Hindlimb muscle (tissue), 1 donor: ENCODE results near the gene NKPD1. TPM values are rescaled to one million over a fixed set of nuclear protein-coding genes. Genes with fewer than 3 reads are reported as not detected.

Source experiments
- DNase-seq: peaks from one replicate; pipeline ENCODE4 v3.0.0-alpha.2; 2013
- polyA plus RNA-seq: library from polyadenylated mRNA; unstranded; fragments of 120-200 nt; gene quantifications from one replicate; pipeline ENCODE4 v1.2.1, GENCODE V29; 2013; ENCODE audit not compliant: insufficient read length

NKPD1 gene
- polyA plus RNA-seq, 1 donor: 0.21 TPM

DNA sequence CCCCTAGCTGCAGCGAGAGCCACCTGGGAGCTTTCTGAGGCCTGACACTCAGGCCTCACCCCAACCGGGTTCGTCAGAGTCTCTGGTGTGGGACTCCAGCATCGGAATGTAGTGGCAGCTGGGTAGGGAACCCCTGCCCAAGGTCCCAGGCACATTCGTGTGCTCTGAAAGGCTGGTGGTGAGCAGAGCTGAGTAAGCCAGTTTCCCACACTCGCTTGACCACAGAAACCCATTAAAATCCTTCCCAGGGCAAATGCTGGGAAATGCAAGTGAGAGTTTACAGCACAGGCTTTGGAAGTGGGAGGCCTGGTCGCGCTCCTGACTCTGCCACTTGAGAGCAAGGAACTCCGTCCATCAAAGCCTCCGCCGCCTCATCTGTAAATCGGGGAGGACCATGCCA lies 13.0 kb upstream of the NKPD1 start:
- DNase-seq: no peak

DNA sequence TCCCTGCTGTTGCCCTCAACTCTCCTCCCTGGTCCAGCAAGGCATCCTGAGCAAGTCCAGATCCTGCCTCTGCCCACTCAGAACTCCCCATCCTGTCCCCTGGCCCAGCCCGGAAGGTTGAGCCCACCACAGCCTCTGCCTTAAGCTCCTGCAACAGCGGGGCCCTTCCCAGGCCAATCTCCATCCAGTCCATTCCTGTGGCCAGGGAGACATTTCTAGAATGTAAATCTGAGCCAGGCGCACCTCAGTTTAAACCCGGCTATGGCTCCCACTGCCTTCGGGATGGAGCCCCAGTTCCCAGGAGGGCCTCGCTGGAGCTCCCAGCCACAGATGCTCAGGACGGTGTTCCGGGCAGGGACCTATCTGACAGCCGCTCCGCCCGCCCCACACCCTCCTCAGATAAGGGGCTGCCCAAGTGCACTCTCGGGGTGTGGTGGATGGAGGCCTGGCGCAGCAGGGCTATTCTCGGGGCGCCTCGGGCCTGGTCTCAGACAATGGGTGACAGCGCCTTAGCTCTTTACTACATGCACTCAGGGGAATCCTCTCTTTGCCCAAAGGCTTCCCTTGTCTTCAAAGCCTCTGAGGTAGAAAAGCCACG lies 11.9 kb upstream of the NKPD1 start:
- no peak for DNase-seq

DNA sequence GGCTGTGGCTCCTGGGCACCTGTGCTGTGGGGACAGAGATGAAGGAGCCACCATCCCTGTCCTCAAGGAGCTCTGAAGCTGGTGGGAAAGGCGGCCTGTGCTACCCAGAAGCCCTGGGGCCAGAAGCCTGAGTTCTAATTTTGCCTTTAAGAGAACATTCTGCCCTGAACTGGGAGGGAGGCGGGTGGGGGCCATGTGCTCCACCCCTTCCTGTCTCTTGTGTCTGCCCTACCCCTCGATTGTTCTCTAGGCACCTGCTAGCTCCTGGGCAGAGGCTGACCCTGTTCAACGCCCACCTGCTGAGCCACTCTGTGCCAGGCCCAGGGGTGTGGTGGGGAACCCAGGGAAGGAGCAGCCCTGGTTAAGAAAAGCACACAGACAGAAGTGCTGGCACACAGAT lies 11.4 kb upstream of the NKPD1 start:
- DNase-seq: no peak

DNA sequence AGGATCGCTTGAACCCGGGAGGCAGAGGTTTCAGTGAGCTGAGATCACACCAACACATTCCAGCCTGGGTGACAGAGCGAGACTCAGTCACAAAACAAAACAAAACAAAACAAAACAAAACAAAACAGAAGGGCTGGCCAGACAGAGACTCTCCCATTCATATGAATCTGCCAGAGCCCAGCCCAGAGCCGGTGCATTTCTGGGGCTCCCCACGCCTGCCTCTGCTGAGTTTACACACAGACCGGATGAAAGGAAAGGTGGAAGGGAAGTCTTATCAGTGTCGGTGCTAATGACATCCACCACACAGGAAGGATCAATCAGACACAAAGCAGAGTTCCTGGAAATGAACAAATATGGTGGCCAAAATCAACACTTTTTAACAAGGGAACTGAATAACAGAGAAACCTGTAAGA lies 10.4 kb upstream of the NKPD1 start:
- DNase-seq: no peak

DNA sequence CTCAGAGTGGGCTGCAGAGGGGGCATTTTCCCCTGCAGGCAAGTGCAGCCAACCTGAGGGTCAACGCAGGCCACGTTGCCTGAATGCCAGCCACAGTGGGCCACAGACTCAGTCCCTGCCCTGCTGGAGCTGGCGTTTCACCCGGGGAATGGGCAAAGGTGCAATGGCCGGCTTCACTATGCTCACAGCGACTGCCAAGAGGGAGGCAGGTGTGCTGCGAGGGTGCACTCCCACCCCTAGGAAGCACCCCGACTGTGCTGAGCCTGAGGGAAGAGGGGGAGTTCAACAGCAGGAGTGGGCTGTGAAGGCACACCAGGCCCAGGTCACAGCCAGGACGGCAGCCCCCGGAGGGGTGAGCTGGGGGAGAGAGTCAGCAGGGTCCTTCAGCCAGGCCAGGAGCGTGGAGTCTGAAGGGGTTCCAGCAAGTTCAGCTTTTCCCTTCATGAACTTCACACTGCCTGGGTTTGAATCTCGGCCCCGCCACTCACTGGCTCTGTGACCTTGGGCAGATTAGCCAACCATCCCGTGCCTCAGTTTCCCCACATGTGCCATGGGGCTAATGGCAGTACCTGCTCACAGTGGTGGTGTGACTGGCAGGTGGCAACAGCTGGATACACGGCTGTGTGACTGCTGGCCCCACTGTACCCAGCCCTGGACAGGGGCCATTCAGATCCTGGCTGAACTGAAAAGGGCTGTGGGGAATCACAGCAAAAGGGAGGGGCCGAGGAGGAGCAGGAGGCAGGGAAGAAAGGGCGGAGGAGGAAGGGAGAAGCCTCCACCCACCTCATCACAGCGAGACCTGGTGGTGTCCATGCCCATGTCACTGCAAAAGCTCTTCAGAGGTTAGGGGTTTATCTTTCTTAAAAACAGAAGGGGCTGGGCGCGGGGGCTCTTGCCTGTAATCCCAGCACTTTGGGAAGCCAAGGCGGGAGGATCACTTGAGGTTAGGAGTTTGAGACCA lies 9.6 kb upstream of the NKPD1 start:
- no peak for DNase-seq

DNA sequence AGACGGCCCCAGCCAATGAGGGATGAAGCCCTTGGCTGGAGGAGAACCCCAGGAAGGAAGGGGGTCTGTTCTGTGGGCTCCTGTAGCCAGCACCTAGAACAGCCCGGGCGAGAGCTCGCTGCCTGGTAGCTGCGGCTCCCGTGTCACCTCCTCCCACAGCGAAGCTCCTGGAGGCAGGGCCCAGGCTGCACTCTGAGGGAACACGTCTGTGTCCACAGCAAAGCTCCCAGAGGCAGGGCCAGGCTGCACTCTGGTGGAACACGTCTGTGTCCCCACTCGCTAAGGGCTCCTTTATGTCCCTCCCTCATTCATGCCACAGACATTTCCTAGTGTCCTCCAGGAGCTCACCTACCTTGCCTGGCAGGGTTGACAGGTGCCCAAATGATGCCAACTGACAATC lies 8.8 kb upstream of the NKPD1 start:
- no peak for DNase-seq

DNA sequence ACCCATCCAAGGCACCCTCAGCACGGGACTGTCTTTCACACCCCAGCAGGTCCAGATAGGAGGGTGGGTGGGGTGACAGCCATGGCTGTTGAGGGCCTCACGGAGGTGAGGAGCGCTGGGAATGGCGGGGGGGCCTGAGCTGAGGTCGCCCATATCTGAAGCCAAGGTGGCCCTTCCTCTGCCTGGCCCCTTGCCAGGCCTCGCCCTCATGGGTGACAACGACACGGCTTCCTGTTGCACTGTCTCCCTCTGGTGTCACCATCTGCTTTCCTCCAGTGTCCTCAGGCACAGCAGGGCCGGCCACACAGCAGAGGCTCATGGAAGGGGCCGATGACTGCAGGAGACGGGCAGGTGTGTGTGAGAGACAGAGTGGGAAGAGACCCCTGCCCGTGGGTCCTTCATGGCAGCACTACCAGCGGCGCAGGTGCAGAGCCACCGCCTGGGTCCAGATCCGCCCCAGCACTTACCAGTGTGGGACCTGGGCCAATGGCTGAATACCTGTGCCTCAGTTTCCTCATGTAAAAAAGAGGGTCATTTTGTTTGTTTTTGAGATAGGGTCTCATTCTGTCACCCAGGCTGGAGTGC lies 8.1 kb upstream of the NKPD1 start:
- no peak for DNase-seq

DNA sequence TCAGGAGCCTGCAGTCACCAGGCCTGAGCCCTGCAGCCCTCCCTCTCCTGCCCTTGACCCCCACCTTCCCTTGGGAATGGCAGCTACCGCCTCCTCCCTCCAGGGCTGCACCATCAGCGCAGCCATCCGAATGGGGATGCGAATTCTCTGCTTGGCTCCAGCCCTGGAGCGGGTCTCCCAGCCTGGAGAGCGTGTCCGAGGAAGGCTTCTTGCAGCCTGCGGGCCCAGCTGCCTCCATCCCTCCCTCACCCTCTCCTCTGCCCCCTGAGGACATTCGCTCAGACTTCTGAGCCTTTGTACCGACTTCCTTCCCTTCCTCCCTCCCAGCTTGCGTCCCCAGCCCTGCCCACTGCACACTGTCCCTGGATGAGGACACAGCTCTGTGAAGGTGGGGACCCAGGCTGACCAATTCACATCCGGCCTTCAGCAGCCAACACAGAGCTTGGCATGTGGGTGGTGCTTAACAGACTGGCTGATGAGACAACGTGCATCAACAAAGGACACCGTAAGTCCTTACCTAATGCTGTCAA lies 6.0 kb upstream of the NKPD1 start:
- no peak for DNase-seq

DNA sequence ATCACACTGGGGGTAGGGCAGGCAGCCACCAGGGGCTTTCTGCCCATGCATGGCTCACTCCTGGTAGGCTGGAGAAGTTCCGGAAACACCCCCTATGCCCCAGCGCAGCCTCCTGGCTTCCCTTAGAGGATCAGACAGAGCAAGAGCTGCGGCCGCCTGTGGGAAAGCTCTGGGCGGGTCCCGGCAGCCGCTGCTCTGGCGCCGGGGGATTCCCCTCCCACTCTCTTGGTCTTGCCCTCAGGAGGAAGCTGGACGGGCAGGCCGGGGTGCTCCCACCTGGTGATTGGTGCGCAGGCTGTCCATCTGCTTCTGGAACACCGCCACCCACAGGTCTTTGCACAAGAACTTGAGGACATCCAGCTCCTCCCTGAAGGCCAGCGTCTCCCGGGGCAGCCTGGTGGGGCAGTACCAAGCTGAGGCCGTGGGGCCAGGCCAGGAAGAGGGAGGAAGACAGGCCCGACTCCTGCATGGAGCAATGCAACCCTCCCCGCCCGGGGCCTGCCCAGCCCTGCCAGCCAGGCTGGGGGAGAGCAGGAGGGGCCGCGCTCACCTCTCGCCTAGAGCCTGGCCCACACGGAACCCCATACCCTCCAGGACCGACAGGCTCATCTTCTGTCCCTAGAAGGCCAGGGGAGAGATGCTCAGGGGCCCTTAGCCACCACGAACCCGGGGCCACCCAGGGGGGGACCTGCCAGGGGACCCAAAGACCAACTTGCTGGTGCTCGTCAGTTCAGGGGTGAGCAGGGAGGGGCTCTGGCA lies 4.0 kb upstream of the NKPD1 start:
- no peak for DNase-seq

DNA sequence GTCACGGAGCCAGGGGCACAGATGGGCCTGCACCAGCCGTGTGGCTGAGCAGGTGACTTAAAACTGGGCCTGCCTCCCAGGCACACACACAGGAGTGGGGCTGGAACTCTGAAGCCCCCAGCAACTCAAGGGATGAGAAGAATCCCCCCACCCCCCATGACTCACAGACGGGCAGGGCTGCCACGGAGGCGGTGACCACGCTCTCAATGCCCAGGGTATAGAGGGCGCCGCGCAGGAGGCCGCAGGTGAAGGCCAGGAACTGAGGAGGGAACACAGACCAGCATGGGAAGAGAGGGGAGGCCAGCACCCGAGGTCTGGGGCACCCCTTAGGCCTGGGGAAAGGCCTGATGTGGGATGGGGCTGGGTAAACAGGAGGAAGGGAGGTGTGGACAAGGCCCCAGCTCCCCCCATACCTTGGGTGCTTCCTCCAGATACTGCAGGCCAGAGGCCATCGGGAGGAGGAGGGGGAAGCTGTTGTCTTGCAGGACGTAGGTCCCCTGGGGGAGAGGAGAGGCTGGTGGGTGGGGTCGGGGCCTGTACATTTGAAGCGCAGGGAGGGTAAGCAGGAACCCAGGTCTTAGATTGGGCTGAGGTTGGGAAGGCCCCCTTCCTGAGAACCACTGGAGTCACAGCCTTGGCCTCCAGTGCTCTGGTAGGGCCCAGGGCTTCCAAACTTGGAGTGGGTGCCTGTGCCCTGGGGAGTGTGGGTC lies 3.1 kb upstream of the NKPD1 start:
- DNase-seq: no peak

DNA sequence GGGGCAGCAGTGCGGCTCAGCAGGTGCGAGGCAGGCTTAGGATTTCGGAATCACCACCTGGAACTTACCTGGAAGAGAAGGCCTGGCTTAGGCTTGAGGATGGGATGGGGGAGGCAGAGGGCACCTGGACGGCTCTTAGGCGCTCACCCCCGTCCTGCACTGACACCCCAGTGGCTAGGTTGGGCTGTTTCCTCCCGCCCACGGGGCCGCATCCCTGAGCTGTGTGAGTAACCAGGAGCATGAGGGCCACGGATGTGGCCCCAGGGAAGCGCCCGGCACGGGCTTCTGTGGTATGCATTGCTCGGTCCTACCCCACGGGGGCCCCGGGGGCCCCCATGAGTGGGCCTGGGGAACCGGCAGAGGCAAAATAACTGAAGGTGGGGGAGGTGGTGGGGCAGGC lies 2.4 kb upstream of the NKPD1 start:
- no peak for DNase-seq

DNA sequence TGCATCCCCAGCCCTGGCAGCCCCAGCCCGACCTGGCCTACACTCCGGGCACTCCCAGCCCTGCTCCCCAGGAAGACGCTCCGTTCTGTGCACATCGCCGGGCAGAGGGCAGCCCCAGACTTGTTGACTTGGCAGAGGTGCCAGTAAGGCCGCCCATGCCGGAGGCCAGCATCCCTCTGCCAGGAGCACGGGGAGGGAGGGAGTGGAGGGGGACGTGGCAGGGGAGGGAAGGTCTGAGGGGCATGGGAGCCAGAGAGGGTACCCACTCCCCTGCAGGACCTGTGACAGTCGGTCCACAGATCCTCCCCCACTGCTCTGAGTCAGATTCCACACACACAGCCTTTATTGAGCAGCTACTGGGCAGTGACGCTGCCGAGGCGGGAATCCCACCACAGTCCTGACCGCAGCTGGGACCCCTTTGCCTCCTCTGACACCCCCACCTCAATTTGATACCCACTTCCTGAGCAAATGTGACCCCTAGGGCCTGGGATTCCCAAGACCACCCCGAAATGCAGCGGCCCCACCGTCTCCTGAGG lies 1.9 kb upstream of the NKPD1 start:
- DNase-seq: no peak

DNA sequence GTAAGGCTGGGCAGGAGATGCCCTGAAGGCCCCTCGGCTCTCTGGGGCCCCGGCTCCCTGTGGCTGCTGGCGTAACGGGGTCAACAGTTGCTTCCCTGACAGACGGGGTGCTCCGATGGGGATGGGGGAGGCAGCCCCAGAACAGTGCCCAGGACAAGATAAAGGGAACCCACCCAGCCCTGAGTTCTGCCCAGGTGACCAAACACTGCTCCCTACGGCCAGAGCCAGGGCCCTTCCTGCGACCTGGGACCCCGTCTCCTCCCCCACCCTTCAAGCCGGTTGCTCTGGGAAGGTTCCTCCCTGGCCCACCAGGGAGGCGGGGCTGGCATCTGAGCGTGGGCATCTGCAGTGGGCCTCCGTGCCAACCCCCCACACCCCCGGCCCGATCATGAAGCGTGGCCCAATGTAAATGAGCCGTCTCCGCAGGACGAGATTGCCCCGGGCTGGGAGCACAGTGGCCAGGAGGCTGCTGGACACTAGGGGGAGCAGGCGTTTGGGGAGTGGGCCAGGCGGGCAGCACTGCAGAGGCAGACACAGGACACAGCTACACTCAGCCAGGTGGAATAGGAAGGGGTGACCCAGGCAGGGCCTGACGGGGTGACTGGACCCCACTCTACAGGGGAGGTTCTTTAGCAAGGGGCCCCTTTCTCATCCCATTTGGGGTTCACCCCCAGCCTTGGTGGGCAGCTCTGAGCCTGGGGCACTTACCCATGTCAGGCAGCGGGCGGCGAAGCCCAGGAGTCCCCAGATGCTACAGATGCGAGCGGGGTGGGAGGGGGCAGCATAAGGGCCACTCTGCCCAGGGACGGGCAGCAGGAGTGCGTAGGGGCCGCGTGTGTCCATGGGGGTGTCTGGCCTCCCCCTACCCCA lies 1.2 kb upstream of the NKPD1 start:
- no peak for DNase-seq

DNA sequence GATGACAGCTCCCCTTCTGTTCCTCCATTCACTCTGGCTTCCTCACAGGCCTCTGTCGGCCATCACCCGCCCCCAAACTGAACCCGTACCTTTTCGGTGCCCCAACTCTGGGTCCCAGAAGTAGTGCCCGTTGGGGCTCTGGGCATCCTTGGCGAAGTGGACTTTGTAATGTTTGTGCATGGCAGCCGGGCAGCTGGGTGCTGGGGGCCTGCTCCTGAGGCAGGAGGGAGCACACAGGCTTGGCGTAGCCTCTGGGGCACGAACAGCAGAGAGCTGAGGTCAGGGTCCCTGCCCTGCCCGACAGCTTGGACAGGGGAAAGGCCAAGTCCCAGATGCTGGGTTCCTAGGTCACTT lies 834 bp downstream of the NKPD1 start:
- no peak for DNase-seq

DNA sequence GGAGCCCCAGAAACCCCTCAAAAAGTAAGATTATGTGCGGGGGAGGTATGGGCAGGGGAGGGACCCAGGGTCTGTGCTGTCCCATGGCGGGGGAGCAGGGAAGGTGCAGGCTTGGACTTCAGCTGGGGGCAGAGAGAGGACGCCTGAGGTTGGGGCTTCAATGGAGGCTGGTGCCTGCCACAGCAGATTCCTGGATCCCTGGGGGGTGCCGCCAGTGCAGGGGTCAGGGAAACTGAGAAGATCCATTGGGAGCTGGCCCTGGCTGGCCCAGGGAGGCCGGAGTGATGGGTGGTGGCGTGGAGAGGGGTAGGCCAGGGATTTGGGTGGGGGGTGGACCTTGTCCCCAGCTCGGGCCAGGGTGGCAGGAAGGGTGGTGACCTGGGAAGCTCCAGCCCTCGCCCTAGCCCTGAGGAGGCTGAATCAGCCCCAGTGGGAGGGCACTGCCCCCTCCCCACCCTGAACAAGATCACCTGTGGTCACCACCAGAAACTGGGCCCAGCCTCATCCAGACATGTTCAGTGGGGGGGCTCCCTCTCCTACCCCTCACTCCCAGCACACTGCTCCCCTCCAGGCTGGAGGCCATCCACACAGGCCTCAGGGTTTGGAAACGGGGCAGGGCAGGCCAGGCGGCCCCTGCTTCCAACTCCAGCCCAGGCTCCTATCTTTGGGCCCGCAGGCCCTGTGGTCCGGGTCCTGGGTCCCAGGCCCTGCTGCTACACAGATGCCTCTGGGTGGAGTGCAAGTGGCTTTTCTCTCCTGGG lies 1.4 kb downstream of the NKPD1 start:
- DNase-seq: no peak

DNA sequence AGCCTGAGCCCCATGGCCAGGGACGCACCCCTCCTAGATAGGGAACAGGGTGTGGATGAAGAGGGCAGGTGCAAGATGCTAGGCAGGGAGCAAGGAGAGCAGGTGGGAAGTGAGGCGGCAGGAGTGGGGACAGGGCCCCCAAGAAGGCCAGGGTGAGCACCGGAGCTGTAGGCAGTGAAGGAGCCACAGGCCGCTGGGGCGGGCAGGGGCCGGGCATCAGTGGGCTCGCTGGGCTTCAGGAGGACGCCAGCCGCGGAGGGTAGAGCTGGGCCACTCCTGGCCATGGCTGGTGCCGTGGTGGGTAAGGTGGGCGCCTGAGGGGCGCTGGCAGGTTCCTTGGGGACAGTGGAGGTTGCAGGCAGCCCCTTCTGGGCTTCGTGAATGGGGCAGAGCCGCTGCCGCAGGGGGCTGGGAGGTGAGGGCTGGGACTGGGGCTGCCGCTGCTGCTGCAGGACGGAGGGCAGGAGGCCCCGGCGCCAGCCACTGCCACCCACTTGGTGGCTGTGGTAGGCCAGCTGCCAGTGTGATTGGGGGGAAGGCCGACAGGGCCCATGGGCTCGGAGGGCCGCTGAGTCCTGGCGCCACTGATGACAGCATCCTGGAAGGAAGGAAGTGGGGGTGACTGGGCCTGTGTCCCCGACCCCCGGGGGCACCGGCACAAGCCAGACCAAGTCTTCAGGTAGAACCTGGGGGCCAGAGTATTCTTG lies 2.1 kb downstream of the NKPD1 start:
- DNase-seq: no peak

DNA sequence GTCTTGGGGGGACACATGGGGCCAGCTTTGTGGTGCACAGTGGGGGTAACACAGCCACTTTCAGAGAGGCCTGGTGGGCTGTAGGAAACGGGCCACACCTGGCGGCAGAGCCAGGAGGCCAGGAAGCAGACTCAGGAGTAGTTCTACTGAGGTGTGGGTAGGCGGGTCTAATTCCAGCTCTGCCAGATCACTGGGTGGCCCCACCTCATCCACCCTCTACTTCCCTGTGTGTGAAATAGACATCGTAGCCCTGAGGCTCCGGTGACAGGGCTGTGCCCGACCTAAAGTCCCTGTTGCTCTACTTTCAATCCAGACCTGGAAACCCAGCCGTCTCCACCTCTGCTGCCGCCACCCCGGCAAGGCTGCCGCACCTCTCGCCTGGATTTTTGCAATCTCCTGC lies 4.0 kb downstream of the NKPD1 start:
- DNase-seq: no peak

DNA sequence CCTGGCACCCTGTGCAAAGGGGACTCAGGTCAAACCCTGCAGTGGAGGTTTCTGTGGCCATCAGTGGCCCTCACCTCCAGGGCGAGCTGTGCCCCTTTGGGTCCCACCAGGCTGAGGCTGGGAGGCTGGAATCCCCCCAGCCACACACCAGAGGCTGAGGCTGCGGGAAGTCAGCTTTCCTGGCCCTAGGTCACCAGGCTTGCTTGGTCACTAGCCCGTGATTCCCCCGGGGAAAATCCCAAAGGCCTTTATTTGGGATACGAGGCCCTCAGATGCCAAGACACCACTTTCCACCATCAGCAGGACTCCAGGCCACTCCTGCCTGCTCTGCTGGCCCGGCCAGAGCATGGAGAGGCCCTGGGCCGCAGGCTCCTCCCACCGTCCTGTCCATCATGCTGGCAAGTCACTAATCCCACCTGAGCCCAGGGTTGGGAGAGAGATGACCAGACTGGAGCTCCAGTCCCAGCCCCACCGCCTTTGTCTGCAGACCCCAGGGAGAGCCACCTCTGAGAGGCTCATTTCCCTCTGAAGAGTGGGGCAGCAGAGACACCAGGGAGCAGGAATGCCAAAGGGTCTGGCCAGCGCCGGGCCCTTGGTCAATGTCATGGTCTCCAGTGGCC lies 4.7 kb downstream of the NKPD1 start:
- no peak for DNase-seq
